Measurements from ENCODE around the gene CHRNB4.
A peak's percentile ranks its signal among the peaks of the same experiment; 100 is the strongest.

CHRNB4 gene

DNA sequence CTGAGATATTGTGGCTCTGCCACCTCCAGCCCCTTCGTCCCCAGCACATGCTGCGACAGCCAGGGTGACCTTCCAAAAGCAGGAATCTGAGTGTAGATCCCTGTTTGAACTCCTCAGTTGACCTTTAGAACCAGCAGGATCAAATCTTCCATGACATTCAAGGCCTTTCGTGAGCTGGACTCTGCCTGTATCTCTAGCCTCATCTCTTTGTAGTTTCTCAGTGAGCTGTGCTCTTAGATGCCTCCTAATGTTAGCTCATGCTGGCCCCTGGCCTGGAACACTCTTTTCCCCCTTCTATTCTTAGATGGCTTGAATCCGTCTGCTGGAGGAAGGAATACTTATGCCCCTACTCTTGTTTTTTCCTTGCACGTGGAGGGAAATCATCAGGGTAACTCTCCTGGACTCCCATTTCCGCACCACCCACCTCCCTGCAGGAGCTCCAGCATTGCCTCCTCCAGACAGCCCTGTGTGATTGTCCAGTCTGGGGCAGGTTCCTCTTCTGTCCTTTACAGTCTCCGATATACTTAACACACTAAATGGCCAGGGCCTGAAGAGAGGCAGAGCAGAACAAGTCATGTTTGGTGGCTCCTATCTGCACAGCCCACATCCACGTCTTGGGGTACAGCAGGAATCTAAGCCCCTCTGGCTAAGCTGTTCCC is 26.7 kb upstream of the CHRNB4 start:
- no peak for DNase-seq

DNA sequence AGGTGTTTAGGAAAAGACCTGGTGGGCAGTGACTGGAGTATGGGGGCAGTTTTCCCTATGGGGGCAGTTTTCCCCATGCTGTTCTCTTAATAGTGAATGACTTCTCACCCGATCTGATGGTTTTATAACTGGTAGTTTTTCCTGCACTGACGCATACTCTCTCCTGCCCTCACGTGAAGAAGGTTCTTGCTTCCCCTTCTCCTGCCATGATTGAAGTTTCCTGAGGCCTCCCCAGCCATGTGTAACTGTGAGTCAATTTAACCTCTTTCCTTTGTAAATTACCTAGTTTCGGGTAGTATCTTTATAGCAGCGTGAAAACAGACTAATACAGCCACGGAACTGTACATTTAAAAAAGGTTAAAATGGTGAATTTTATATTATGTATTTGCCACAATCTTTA is 25.0 kb upstream of the CHRNB4 start:
- DNase-seq: no peak

GRCh38 chr15:78663703-78664102 is 22.7 kb upstream of the CHRNB4 start:
- DNase-seq: no peak

GRCh38 chr15:78662028-78662427 is 21.0 kb upstream of the CHRNB4 start:
- DNase-seq: no peak

- DNase-seq: no peak
Observed at GRCh38 chr15:78661001-78661400, 20.0 kb upstream of the CHRNB4 start.

- no peak for DNase-seq
Observed at GRCh38 chr15:78660584-78660983, 19.6 kb upstream of the CHRNB4 start.

DNA sequence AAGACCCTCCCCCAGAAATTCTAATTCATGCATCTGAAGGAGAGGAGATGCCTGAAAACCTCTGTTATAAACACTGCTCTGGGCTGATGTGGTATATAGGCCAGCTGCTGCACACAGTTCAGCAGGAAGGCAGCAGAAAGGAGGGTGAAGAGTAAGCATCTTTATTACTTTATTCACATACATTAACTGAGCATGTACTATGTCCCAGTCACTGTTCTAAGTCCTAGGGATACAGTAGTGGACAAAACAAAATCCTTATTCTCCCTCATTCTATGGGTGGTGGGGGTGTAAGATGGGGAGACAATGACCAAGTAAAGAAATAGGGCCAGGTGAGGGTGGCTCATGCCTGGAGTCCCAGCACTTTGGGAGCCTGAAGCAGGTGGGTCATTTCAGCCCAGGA is 17.8 kb upstream of the CHRNB4 start:
- no peak for DNase-seq

- DNase-seq: no peak
Observed at GRCh38 chr15:78654272-78654671, 13.3 kb upstream of the CHRNB4 start.

- DNase-seq: no peak
Observed at GRCh38 chr15:78651930-78652615, 11.1 kb upstream of the CHRNB4 start.

DNA sequence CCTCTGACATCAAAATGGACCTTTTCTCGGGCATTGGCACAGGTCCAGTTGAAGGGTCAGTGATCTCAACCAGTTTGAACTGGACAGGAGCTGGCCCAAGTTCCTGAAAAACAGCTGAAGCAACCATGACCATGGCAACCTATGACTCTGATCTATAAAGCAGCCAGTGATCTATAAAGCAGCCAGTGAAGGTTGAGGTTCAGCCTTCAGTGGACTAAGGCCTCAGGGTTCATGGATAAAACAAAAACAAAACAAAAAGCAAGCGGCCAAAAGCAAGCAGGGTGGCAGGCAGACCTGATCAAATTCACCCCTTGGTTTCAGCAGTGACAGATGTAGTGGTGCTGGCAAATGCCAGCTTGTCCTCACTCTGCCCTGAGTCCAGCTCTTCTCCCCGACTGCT is 10.0 kb upstream of the CHRNB4 start:
- DNase-seq: no peak

- DNase-seq: no peak
Observed at GRCh38 chr15:78650022-78650421, 9.0 kb upstream of the CHRNB4 start.

DNA sequence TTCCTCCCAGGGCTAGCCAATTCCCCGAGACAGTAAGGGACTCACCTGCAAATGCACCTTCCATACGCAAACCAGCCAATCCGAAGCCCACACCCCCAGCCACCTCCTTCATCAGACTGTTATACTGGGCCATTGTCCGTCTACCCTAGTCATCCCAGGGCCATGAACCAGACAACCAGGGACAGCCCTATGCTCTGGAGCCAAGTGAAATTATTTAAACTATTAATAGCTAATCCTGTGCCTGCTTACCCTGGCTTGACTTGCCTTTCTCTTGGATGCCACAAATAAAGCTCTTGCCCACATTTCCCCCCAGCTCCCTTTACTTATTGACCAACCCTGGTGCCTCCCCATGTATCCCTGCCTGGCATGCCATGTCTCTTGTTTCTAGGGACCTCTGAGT is 4.0 kb upstream of the CHRNB4 start:
- no peak for DNase-seq

DNA sequence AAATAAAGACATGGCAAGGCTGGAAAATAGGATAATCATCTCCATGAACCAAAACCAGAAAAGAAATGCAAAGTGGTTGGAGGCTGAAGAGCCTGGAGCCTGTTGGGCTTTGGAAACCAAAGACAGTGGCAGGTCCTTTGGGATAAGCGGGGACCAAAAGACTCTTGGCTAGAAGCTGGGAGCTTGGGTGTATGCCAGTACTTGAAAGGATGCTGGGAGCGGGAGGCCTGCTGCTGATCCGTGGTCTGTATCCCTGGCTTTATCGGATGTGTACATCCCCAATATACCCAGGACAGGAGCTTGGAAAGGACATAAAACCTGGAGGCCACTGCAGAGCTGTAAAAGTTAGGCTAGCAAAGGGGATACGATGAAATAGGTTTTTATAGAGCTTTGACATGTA is 1.3 kb upstream of the CHRNB4 start:
- DNase-seq: no peak

- no peak for DNase-seq
Observed at GRCh38 chr15:78641749-78642275, 802 bp upstream of the CHRNB4 start.

GRCh38 chr15:78640527-78641101 is 396 bp downstream of the CHRNB4 start:
- no peak for DNase-seq

DNA sequence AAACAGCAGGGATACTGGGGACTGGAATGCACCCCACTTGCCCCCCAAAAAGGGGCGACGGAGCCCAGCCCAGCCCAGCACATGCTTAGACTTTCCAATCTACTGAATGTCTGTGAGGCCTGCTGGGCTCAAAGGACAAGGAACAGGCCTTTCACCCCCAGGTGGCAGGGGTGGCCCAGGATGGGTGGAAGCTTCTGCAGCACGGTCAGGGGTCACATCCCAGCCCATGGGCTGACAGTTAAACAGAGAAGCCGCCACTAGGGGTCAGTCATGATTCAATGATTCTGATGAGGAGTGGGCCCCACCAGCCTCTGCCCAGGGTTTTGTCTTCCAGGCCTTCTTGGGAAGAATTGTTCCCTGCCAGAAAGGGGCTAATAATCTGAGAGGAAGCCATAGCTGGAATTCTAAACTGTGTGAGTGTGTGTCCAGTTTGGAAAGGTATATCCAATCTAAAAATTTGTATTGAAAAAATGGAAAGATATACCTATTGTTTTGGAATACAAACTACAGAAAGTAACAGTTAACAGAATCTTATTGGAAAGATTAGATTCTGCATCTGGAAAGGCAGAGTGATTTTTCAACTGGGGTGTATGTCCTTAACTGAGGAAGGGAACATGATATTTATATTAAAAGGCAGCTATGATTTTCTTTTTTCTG is 2.2 kb downstream of the CHRNB4 start:
- DNase-seq: peak; percentile 28

DNA sequence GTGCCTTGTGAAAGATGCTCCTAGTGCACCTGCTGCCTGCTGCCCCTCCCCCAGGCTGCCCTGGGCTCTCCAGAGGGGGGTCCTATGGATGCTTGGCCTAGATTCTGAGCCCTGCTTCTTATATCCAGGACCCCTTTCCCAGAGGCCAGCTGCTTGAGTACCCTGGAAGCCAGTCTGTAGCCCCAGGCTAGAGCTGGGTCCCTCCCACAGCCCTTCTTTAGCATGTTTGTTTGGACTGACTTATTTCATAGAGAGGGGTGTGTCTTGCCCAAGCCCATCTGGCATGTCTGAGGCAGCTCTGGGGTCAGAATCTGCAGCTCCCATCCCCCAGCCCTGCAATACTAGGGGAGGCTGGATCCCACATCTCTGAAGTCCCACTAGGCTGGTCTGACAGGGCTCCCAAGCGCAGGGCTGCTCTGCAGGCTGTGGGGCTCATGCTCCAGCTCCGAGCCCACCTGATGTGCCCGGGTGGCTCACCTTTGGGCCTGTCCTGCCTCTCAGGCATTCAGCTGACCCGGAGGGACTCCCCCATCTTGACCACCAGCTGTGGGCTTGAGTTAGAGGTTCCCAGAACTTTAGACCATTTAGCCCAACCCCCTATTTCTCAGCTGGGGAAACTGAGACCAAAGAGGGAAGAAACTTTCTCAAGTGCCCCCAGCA is 3.1 kb downstream of the CHRNB4 start:
- no peak for DNase-seq

DNA sequence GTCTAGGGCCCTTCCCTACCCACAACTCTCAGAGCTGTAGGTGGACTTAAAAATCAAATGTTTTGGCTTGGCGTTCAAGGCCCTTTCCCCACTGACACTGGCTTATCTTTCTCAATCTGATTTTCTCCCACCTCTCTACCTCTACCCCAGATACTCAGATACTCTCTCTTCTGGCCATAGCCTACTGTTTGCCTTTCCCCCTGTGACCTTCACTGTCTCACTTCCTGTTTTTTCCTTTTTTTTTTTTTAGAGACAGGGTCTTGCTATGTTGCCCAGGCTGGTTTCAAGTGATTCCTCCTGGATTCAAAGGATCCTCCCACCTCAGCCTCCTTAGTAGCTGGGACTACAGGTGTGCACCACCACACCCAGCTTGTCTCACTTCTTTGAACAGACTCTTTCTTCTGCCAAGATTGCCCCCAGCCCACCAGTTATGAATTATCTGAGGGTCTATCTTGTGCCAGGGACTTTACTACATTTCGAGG is 4.6 kb downstream of the CHRNB4 start:
- DNase-seq: no peak

GRCh38 chr15:78635346-78635745 is 5.7 kb downstream of the CHRNB4 start:
- no peak for DNase-seq

- peak; percentile 56 for DNase-seq
Observed at GRCh38 chr15:78634210-78635145, 6.5 kb downstream of the CHRNB4 start.

GRCh38 chr15:78633348-78633747 is 7.7 kb downstream of the CHRNB4 start:
- no peak for DNase-seq
